Body of pancreas (tissue), 4 donors: ENCODE results near the gene TYW5. TPM values are rescaled to one million over a fixed set of nuclear protein-coding genes. Genes with fewer than 3 reads are reported as not detected.

ENCODE experiments used
- ATAC-seq: fragments of 150-250 bp; one replicate; pipeline ENCODE4 v1.9.1; 2016
- DNase-seq, 4 donors: peaks; one replicate each; pipeline ENCODE4 v3.0.0-alpha.2; 2019
- H3K27ac ChIP-seq, 4 donors: fragments of 200-600 bp; sonication (generic); 1 replicate in 3 of 4; 2 replicates in 1 of 4; pipeline versions ENCODE4 v1.5.1 to v1.6.1; 2016 to 2019; ENCODE audit warnings: mild to moderate bottlenecking in 1 of 4, mixed read lengths in 1 of 4, moderate library complexity in 1 of 4
- H3K27me3 ChIP-seq, 2 donors: fragments of 200-600 bp; sonication (generic); one replicate each; pipeline ENCODE4 v1.6.0; 2016; ENCODE audit warnings: mild to moderate bottlenecking in 1 of 2
- H3K36me3 ChIP-seq, 2 donors: fragments of 200-600 bp; sonication (generic); replicated peaks in 1 of 2; 2 replicates each; pipeline ENCODE4 v1.5.1; 2016; ENCODE audit warnings: low read depth in 2 of 2; ENCODE audit not compliant: insufficient read depth in 1 of 2
- H3K4me1 ChIP-seq: fragments of 200-600 bp; sonication (generic); one replicate; pipeline ENCODE4 v1.6.0; 2016
- H3K4me3 ChIP-seq, 2 donors: fragments of 200-600 bp; sonication (generic); 1 replicate in 1 of 2; 2 replicates in 1 of 2; pipeline ENCODE4 v1.5.1; 2016 to 2019
- H3K9me3 ChIP-seq, 3 donors: fragments of 200-600 bp; sonication (generic); 1 replicate in 2 of 3; 2 replicates in 1 of 3; pipeline ENCODE4 v1.5.1; 2016
- CTCF ChIP-seq, 7 experiments: fragments of 450-650 bp in 4 of 7; fragments of 200-600 bp in 3 of 7; sonication (generic) in 3 of 7; IDR thresholded peaks; one replicate each; pipeline ENCODE4 v1.5.1; 2016 to 2019; ENCODE audit warnings: antibody characterized with exemption in 7 of 7
- POLR2A ChIP-seq, 3 donors: fragments of 450-650 bp; IDR thresholded peaks; one replicate each; pipeline ENCODE4 v1.6.1; 2016; ENCODE audit warnings: antibody characterized with exemption in 3 of 3, mild to moderate bottlenecking in 2 of 3
- WGBS, 2 donors: methylation state at CpG; one replicate each; pipeline ENCODE4 v1.1.5; 2017; 5-methylcytosine and 5-hydroxymethylcytosine counted together
- intact Hi-C: fragments of 100-400 bp; cut with DNase I; formaldehyde crosslinking; loops from one replicate; pipeline ENCODE4 v1.15.1; 2023
- total RNA-seq, 2 donors: library from RNA; depleted of rRNA; stranded (reverse); fragments of >200 nt; gene quantifications; one replicate each; pipeline ENCODE4 v1.1.0, GENCODE V29; 2016

The TYW5 gene
- total RNA-seq, 2 donors from 2014 or later, result 4.3 to 10.1 TPM

GRCh38 chr2:199968126-199968525 is 12.8 kb upstream of the TYW5 start:
- no peaks in the 10 kb centered on the region for H3K4me1 ChIP-seq
- intact Hi-C loops, result no loop called here
- DNase-seq (no peak), ATAC-seq (no peak)
- H3K27me3 ChIP-seq, result no peaks in the 10 kb centered on the region
- no peaks in the 10 kb centered on the region for H3K9me3 ChIP-seq
- no peak overlapping the region for H3K4me3 ChIP-seq
- TF ChIP-seq POLR2A (IDR thresholded peaks at IDR 0.05), result no peak
- TF ChIP-seq CTCF (IDR thresholded peaks at IDR 0.05), result no peak
- WGBS, 2 donors, result 85 to 94% methylated on average over 1 of the region's 1 CpG
- peaks cover 0 to 10% of the 10 kb centered on the region in 2 donors for H3K36me3 ChIP-seq
- H3K27ac ChIP-seq, result no peak overlapping the region

GRCh38 chr2:199966976-199967375 is 11.7 kb upstream of the TYW5 start:
- Histone ChIP-seq H3K27ac (no peak overlapping the region), H3K36me3 (peaks cover 0 to 14% of the 10 kb centered on the region in 2 donors), H3K9me3 (no peaks in the 10 kb centered on the region), H3K27me3 (no peaks in the 10 kb centered on the region), H3K4me3 (no peak overlapping the region), H3K4me1 (no peaks in the 10 kb centered on the region)
- TF ChIP-seq CTCF (IDR thresholded peaks at IDR 0.05) (no peak), POLR2A (IDR thresholded peaks at IDR 0.05) (no peak)
- DNase-seq, result no peak
- 95 to 97% methylated on average over 1 of the region's 1 CpG for whole genome bisulfite sequencing, 2 donors
- intact Hi-C loops, result no loop called here
- ATAC-seq, result no peak

- no peak for TF ChIP-seq POLR2A (IDR thresholded peaks at IDR 0.05)
- TF ChIP-seq CTCF (IDR thresholded peaks at IDR 0.05), result no peak
- ATAC-seq (no peak), DNase-seq (no peak)
- WGBS, 2 donors, result 67% methylated on average over 2 of the region's 2 CpGs
- no peaks in the 10 kb centered on the region for H3K27me3 ChIP-seq
- no peak overlapping the region for H3K27ac ChIP-seq
- H3K36me3 ChIP-seq, result peaks cover 0 to 16% of the 10 kb centered on the region in 2 donors
- H3K4me3 ChIP-seq, result no peak overlapping the region
- H3K4me1 ChIP-seq, result no peaks in the 10 kb centered on the region
- intact Hi-C loops, result no loop called here
- H3K9me3 ChIP-seq, result no peaks in the 10 kb centered on the region
These were observed 11.1 kb upstream of the TYW5 start for GRCh38 chr2:199966405-199966804.

GRCh38 chr2:199962203-199962602 is 6.9 kb upstream of the TYW5 start:
- Histone ChIP-seq H3K27ac (no peak overlapping the region), H3K4me1 (peaks cover 15% of the 10 kb centered on the region), H3K9me3 (no peaks in the 10 kb centered on the region), H3K27me3 (no peaks in the 10 kb centered on the region), H3K36me3 (peaks cover 6 to 14% of the 10 kb centered on the region in 2 donors), H3K4me3 (no peak overlapping the region)
- no peak for ATAC-seq
- intact Hi-C loops, result no loop called here
- TF ChIP-seq POLR2A (IDR thresholded peaks at IDR 0.05) (no peak), CTCF (IDR thresholded peaks at IDR 0.05) (no peak)
- no peak for DNase-seq
- WGBS, 2 donors, result 70 to 86% methylated on average over 2 of the region's 2 CpGs

- 78 to 79% methylated on average over 4 of the region's 4 CpGs for WGBS, 2 donors
- H3K36me3 ChIP-seq, result peaks cover 6% of the 10 kb centered on the region in 2 donors
These were observed 2.7 kb upstream of the TYW5 start for GRCh38 chr2:199958014-199958413.

More at GRCh38 chr2:199958014-199958413, 2.7 kb upstream of the TYW5 start:
- no peaks in the 10 kb centered on the region for H3K27me3 ChIP-seq
- intact Hi-C loops, result no loop called here
- ATAC-seq, result no peak
- DNase-seq, result no peak
- H3K4me3 ChIP-seq, result no peak overlapping the region
- H3K27ac ChIP-seq, result no peak overlapping the region
- no peaks in the 10 kb centered on the region for H3K9me3 ChIP-seq
- H3K4me1 ChIP-seq, result peaks cover 41% of the 10 kb centered on the region
- TF ChIP-seq POLR2A (IDR thresholded peaks at IDR 0.05), result no peak
- no peak for TF ChIP-seq CTCF (IDR thresholded peaks at IDR 0.05)
